A549 (cell line): Measurements from ENCODE around the gene TTC12. TPM values are rescaled to one million over a fixed set of nuclear protein-coding genes. Genes with fewer than 3 reads are reported as not detected.

Experiments
- ATAC-seq, 2 experiments: fragments of 200-7000 bp in 1 of 2; fragments of >200 bp in 1 of 2; cut with Nextera tagmentation in 1 of 2; cut with Tn5 transposase in 1 of 2; 3 replicates each; pipeline versions ENCODE4 v1.8.0 to v1.9.1; 2018 to 2020; ENCODE audit warnings: mild to moderate bottlenecking in 1 of 2, moderate library complexity in 1 of 2
- CTCF ChIA-PET: fragments of 300-600 bp; sonication (Branson Sonifier 250); formaldehyde crosslinking; extraction: SDS; loops from one replicate; lab custom pipeline; 2021; ENCODE audit warnings: antibody characterized with exemption, inconsistent platforms; lab: Yijun Ruan, JAX
- POLR2A ChIA-PET: fragments of 350-600 bp; formaldehyde crosslinking; extraction: SDS; loops from one replicate; lab custom pipeline; 2021; ENCODE audit warnings: antibody characterized with exemption, inconsistent platforms; lab: Yijun Ruan, JAX
- DNase-seq, 2 experiments: peaks; one replicate each; pipeline versions ENCODE4 v3.0.0 to v3.0.0-alpha.2; 2011 to 2016; ENCODE audit warnings: low read depth in 1 of 2, low spot score in 1 of 2
- FAIRE-seq: peaks from 2 replicates; lab custom pipeline; 2011; peaks lifted over from hg19 to GRCh38; lab: Jason Lieb, UNC
- H3K27ac ChIP-seq, 2 experiments: fragments of >200 bp; sonication (Bioruptor Twin); formaldehyde crosslinking; 3 replicates each; pipeline ENCODE4 v1.5.1; 2016 to 2017
- H3K4me1 ChIP-seq: fragments of >200 bp; sonication (Bioruptor Twin); formaldehyde crosslinking; 3 replicates; pipeline ENCODE4 v1.6.1; 2016
- H3K4me2 ChIP-seq: fragments of >200 bp; sonication (Bioruptor Twin); formaldehyde crosslinking; 3 replicates; pipeline ENCODE4 v1.6.1; 2016
- H3K4me3 ChIP-seq: fragments of >200 bp; sonication (Bioruptor Twin); formaldehyde crosslinking; 3 replicates; pipeline ENCODE4 v1.5.1; 2016
- H3K9me3 ChIP-seq: fragments of >200 bp; sonication (Bioruptor Twin); formaldehyde crosslinking; 3 replicates; pipeline ENCODE4 v1.6.1; 2016
- ATOH8 ChIP-seq: fragments of 250-450 bp; sonication (Bioruptor Pico); IDR thresholded peaks from 2 replicates; pipeline ENCODE4 v1.5.0; 2020; ENCODE audit warnings: low read depth, mild to moderate bottlenecking, moderate library complexity
- BCL3 ChIP-seq: fragments of >200 bp; sonication (Bioruptor Twin); formaldehyde crosslinking; IDR thresholded peaks from 3 replicates; pipeline ENCODE4 v1.6.1; 2016
- CHD2 ChIP-seq: fragments of 150-350 bp; IDR thresholded peaks from 2 replicates; pipeline ENCODE4 v1.6.1; 2014; ENCODE audit warnings: low read length; ENCODE audit not compliant: partially characterized antibody
- E2F6 ChIP-seq: IDR thresholded peaks from 2 replicates; pipeline ENCODE4 v1.6.1; 2012; ENCODE audit warnings: low read depth, borderline replicate concordance
- ELK1 ChIP-seq: fragments of 150-350 bp; IDR thresholded peaks from 2 replicates; pipeline ENCODE4 v1.6.1; 2014; ENCODE audit warnings: low read depth, mild to moderate bottlenecking, low read length
- EP300 ChIP-seq, 2 experiments: fragments of >200 bp; sonication (Bioruptor Twin); formaldehyde crosslinking; IDR thresholded peaks; 2 replicates in 1 of 2; 3 replicates in 1 of 2; pipeline ENCODE4 v1.6.1; 2016 to 2017
- ESRRA ChIP-seq: fragments of 150-350 bp; IDR thresholded peaks from 2 replicates; pipeline ENCODE4 v1.6.1; 2014; ENCODE audit warnings: mild to moderate bottlenecking, low read length, borderline replicate concordance
- HDAC2 ChIP-seq: fragments of 200-600 bp; sonication (generic); IDR thresholded peaks from 2 replicates; pipeline ENCODE4 v1.6.1; 2016
- HEYL ChIP-seq: fragments of 250-450 bp; sonication (Bioruptor Pico); IDR thresholded peaks from 2 replicates; pipeline ENCODE4 v1.8.0; 2021; ENCODE audit warnings: mild to moderate bottlenecking, moderate library complexity
- HOXA7 ChIP-seq: fragments of 250-450 bp; sonication (Bioruptor Pico); IDR thresholded peaks from 2 replicates; pipeline ENCODE4 v1.5.0; 2020; ENCODE audit warnings: mild to moderate bottlenecking, moderate library complexity
- HOXB13 ChIP-seq: fragments of 250-450 bp; sonication (Bioruptor Pico); IDR thresholded peaks from 2 replicates; pipeline ENCODE4 v1.5.0; 2020; ENCODE audit warnings: low read depth, mild to moderate bottlenecking, moderate library complexity
- HOXB5 ChIP-seq: fragments of 250-450 bp; sonication (Bioruptor Pico); IDR thresholded peaks from 2 replicates; pipeline ENCODE4 v1.5.0; 2020; ENCODE audit warnings: mild to moderate bottlenecking, moderate library complexity
- JUN ChIP-seq, 2 experiments: fragments of >200 bp; sonication (Bioruptor Twin); formaldehyde crosslinking; IDR thresholded peaks; 2 replicates in 1 of 2; 3 replicates in 1 of 2; pipeline ENCODE4 v1.6.1; 2016 to 2017
- MAZ ChIP-seq: fragments of 150-350 bp; IDR thresholded peaks from 2 replicates; pipeline ENCODE4 v1.6.1; 2014; ENCODE audit warnings: antibody characterized with exemption, low read depth, low read length, borderline replicate concordance
- RCOR1 ChIP-seq: fragments of 150-350 bp; IDR thresholded peaks from 2 replicates; pipeline ENCODE4 v1.6.1; 2014; ENCODE audit warnings: antibody characterized with exemption, low read length, low read depth
- REST ChIP-seq: fragments of 200-600 bp; sonication (generic); IDR thresholded peaks from 2 replicates; pipeline ENCODE4 v1.6.1; 2016; ENCODE audit warnings: antibody characterized with exemption, mild to moderate bottlenecking, moderate library complexity
- RNF2 ChIP-seq: fragments of 200-600 bp; sonication (generic); IDR thresholded peaks from 2 replicates; pipeline ENCODE4 v1.6.1; 2016; ENCODE audit warnings: low read depth, mild to moderate bottlenecking, antibody characterized with exemption, moderate library complexity, borderline replicate concordance
- SREBF2 ChIP-seq: fragments of 450-650 bp; IDR thresholded peaks from 2 replicates; pipeline ENCODE4 v1.6.1; 2014; ENCODE audit warnings: mild to moderate bottlenecking, moderate library complexity
- ZC3H11A ChIP-seq: fragments of 450-650 bp; IDR thresholded peaks from 2 replicates; pipeline ENCODE4 v1.6.1; 2014; ENCODE audit warnings: antibody characterized with exemption, mild to moderate bottlenecking
- ZNF302 ChIP-seq: fragments of 250-450 bp; sonication (Bioruptor Pico); IDR thresholded peaks from 2 replicates; pipeline ENCODE4 v1.9.0; 2021; ENCODE audit warnings: inconsistent platforms, mild to moderate bottlenecking, moderate library complexity
- WGBS: methylation state at CpG from one replicate; pipeline ENCODE4 v1.1.6; 2017; ENCODE audit errors: missing lambda C conversion rate; 5-methylcytosine and 5-hydroxymethylcytosine counted together
- polyA plus RNA-seq, 4 experiments: library from polyadenylated mRNA; depleted of rRNA in 3 of 4; stranded (reverse); fragments of >200 nt; fragmentation: RNase III in 1 of 4; extraction: RNeasy Plus Mini Kit Qiagen cat#74134 plus additional on column Dnase treatment in 1 of 4; gene quantifications; 2 replicates in 3 of 4; 3 replicates in 1 of 4; pipeline ENCODE4 v1.2.3, GENCODE V29; 2011 to 2017
- TF ChIP-seq, protein P1 (sequence below): fragments of >200 bp; sonication (Bioruptor Twin); formaldehyde crosslinking; IDR thresholded peaks from 2 replicates; pipeline ENCODE4 v1.6.1; 2016
- TF ChIP-seq, protein P2 (sequence below): IDR thresholded peaks from 2 replicates; pipeline ENCODE4 v1.6.1; 2012

The TTC12 gene
- polyA plus RNA-seq, 2 of the 4 experiments (the other 2 are of a cell fraction): 5.9 to 13.5 TPM

DNA sequence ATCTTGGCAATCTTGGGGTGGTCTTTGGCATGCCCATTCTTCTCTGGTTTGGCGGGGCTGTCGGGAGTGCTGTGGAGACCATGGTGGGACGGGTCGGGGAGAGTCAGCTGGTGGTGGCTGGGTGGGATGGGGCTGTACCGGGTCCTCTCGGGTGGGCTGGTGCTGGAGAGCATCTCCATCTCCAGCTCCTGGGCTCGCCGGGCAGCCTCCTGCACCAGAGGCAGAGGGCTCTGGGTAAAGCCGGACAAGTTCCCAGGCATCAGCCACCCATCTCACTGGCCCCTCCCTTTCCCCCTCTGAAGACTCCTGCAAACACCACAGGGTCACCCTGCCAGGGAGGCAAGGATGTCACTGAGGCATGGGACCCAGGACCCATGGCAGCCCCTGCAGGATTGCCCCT lies 98.3 kb downstream of the TTC12 start (continued):
- TF ChIP-seq E2F6 (no peak), MAZ (no peak), REST (no peak), HOXA7 (no peak), ESRRA (no peak)

- no peak for ATAC-seq
- no peak for DNase-seq
- Histone ChIP-seq H3K4me2 (no peak overlapping the region), H3K4me3 (no peak overlapping the region), H3K9me3 (no peaks in the 10 kb centered on the region), H3K27ac (no peak overlapping the region), H3K4me1 (no peaks in the 10 kb centered on the region)
- POLR2A ChIA-PET: no interaction called here
- FAIRE-seq: no peak
- CTCF ChIA-PET: interaction anchor here (0.6 to 0.8 kb wide), 2 partner anchors 14 to 20 kb away, joined by 3 read pairs; no protein-coding TSS in a partner anchor
- TF ChIP-seq CHD2: no peak
- no peak for TF ChIP-seq HOXB13 (CRISPR knock-in tag)
- TF ChIP-seq EP300 (IDR thresholded peaks at IDR 0.05): no peak
- no peak for TF ChIP-seq ESRRA
- TF ChIP-seq, protein P1, sequence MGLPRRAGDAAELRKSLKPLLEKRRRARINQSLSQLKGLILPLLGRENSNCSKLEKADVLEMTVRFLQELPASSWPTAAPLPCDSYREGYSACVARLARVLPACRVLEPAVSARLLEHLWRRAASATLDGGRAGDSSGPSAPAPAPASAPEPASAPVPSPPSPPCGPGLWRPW: no peak
- no peak for TF ChIP-seq BCL3
- no peak for TF ChIP-seq JUN (IDR thresholded peaks at IDR 0.05)
- no peak for TF ChIP-seq HDAC2
- TF ChIP-seq ATOH8: no peak
- TF ChIP-seq HEYL (CRISPR knock-in tag): no peak
- TF ChIP-seq REST: no peak
- no peak for TF ChIP-seq ELK1
- no peak for TF ChIP-seq ZC3H11A
- no peak for TF ChIP-seq RNF2
- no peak for TF ChIP-seq ZNF302 (CRISPR knock-in tag)
- TF ChIP-seq, protein P2, sequence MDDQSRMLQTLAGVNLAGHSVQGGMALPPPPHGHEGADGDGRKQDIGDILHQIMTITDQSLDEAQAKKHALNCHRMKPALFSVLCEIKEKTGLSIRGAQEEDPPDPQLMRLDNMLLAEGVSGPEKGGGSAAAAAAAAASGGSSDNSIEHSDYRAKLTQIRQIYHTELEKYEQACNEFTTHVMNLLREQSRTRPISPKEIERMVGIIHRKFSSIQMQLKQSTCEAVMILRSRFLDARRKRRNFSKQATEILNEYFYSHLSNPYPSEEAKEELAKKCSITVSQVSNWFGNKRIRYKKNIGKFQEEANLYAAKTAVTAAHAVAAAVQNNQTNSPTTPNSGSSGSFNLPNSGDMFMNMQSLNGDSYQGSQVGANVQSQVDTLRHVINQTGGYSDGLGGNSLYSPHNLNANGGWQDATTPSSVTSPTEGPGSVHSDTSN: no peak
- no peak for TF ChIP-seq RCOR1
- TF ChIP-seq SREBF2: no peak
- TF ChIP-seq HOXB5: no peak
- TF ChIP-seq MAZ: no peak
- WGBS: 57% methylated on average over 16 of the region's 16 CpGs
Observed at GRCh38 chr11:113415343-113415742, 101.0 kb downstream of the TTC12 start.
